ENCODE results near the gene DNMT3A. TPM values are rescaled to one million over a fixed set of nuclear protein-coding genes. Genes with fewer than 3 reads are reported as not detected.

Gene DNMT3A
- total and polyA plus RNA-seq, 2 experiments from 2014 or later, result 47.2 to 80.4 TPM

DNA sequence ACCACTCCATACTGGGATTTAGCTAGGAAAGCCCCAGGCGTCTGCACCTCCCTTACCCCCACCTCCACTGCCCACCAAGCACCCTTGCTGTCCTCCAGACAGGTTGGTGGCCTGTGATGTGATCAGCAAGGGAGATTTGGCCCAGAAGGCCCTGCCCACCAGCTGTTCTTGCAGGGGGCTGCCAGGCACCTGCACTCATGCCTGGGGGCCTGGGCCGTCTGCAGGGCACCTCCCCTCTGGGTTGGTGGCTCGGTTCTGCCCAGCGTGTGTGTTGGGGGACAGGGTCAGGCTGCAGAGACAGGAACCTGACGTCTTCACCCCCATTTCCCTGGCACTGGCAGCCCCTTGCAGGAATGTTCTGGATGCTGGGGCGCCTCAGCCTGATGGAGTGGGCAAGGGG is 5.8 kb downstream of the DNMT3A start (continued):
- TF ChIP-seq JUNB (IDR thresholded peaks at IDR 0.05; ENCODE audit: unreplicated experiment) (no peak), POLR2AphosphoS5 (IDR thresholded peaks at IDR 0.05; ENCODE audit: low read depth) (no peak), STAT1 (IDR thresholded peaks at IDR 0.05; ENCODE audit: unreplicated experiment) (no peak), EZH2 (IDR thresholded peaks at IDR 0.05; ENCODE audit: low read depth, unreplicated experiment) (no peak)
- TF ChIP-seq, protein P1, sequence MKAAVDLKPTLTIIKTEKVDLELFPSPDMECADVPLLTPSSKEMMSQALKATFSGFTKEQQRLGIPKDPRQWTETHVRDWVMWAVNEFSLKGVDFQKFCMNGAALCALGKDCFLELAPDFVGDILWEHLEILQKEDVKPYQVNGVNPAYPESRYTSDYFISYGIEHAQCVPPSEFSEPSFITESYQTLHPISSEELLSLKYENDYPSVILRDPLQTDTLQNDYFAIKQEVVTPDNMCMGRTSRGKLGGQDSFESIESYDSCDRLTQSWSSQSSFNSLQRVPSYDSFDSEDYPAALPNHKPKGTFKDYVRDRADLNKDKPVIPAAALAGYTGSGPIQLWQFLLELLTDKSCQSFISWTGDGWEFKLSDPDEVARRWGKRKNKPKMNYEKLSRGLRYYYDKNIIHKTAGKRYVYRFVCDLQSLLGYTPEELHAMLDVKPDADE (IDR thresholded peaks at IDR 0.05), result no peak

DNA sequence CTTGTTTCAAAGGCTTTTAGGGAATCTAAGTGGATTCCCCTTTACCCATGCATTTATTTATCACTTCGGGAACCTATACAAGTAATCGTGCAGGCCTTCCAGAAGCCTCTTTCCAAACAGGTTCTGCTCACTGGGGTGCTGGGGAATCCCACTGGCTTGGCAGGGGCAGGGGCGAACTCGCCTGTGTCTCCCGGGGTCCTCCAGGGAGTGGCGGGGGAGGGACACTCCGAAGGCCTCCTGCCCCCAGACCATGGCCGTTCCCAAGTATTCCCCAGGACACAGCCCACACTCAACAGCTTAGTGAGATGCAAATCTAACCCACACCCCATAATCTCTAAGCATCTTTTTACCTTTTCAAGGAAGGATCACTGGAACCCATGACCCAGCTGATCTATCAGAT is 6.5 kb downstream of the DNMT3A start:
- no peak overlapping the region for H3K27ac Mint-ChIP-seq
- H3K4me2 ChIP-seq, result 0 out of 2 replicates have a peak overlapping the region, but pooled peaks have one; percentile 2
- H3F3A ChIP-seq (replicated peaks; ENCODE audit: low read depth), result 0 out of 2 replicates have a peak, but pooled peaks cover 8% of the 10 kb centered on the region
- H3K27ac ChIP-seq (ENCODE audit: low read depth), result no peak overlapping the region
- H3K4me1 ChIP-seq (ENCODE audit: insufficient read depth), result peaks cover 41% of the 10 kb centered on the region
- no peaks in the 10 kb centered on the region for H3K36me3 Mint-ChIP-seq (ENCODE audit: low read depth)
- H3K4me3 ChIP-seq, result no peak overlapping the region
- no peak for DNase-seq (ENCODE audit: low spot score)
- no peak; the same call in 2 of the 3 replicates for ATAC-seq
- H2AFZ ChIP-seq, result no peak overlapping the region
- peaks cover 63% of the 10 kb centered on the region for H3K4me1 Mint-ChIP-seq
- H3K27me3 ChIP-seq (ENCODE audit: insufficient read depth), result 0 out of 2 replicates have a peak, but pooled peaks cover under 1% of the 10 kb centered on the region
- no peaks in the 10 kb centered on the region for H3K9me3 Mint-ChIP-seq
- 0 out of 2 replicates have a peak, but pooled peaks cover 3% of the 10 kb centered on the region for H3K79me2 ChIP-seq (replicated peaks; ENCODE audit: insufficient read depth)
- H3K4me3 Mint-ChIP-seq, result no peak overlapping the region
- no peaks in the 10 kb centered on the region for H3K36me3 ChIP-seq (ENCODE audit: insufficient read depth)
- no peaks in the 10 kb centered on the region; the same call in 1 of the 2 replicates for H4K20me1 ChIP-seq (replicated peaks; ENCODE audit: insufficient read depth)
- no peaks in the 10 kb centered on the region for H3K9me2 ChIP-seq (ENCODE audit: insufficient read depth)
- H3K27me3 Mint-ChIP-seq (ENCODE audit: insufficient read depth, low read depth, poor library complexity), result peaks cover 19% of the 10 kb centered on the region
- TF ChIP-seq NANOG (IDR thresholded peaks at IDR 0.05; ENCODE audit: borderline replicate concordance) (no peak), CREB1 (CRISPR knock-in tag; IDR thresholded peaks at IDR 0.05; ENCODE audit: low read depth) (no peak), JUNB (IDR thresholded peaks at IDR 0.05; ENCODE audit: unreplicated experiment) (no peak), POLR2AphosphoS5 (IDR thresholded peaks at IDR 0.05; ENCODE audit: low read depth) (no peak), STAT1 (IDR thresholded peaks at IDR 0.05; ENCODE audit: unreplicated experiment) (no peak), EZH2 (IDR thresholded peaks at IDR 0.05; ENCODE audit: low read depth, unreplicated experiment) (no peak)
- TF ChIP-seq, protein P2, sequence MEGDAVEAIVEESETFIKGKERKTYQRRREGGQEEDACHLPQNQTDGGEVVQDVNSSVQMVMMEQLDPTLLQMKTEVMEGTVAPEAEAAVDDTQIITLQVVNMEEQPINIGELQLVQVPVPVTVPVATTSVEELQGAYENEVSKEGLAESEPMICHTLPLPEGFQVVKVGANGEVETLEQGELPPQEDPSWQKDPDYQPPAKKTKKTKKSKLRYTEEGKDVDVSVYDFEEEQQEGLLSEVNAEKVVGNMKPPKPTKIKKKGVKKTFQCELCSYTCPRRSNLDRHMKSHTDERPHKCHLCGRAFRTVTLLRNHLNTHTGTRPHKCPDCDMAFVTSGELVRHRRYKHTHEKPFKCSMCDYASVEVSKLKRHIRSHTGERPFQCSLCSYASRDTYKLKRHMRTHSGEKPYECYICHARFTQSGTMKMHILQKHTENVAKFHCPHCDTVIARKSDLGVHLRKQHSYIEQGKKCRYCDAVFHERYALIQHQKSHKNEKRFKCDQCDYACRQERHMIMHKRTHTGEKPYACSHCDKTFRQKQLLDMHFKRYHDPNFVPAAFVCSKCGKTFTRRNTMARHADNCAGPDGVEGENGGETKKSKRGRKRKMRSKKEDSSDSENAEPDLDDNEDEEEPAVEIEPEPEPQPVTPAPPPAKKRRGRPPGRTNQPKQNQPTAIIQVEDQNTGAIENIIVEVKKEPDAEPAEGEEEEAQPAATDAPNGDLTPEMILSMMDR (conservative IDR thresholded peaks at IDR 0.05; ENCODE audit: low read depth in 2 of 2), result no peak
- TF ChIP-seq, protein P1 (IDR thresholded peaks at IDR 0.05), result no peak
- TF ChIP-seq, protein P3, sequence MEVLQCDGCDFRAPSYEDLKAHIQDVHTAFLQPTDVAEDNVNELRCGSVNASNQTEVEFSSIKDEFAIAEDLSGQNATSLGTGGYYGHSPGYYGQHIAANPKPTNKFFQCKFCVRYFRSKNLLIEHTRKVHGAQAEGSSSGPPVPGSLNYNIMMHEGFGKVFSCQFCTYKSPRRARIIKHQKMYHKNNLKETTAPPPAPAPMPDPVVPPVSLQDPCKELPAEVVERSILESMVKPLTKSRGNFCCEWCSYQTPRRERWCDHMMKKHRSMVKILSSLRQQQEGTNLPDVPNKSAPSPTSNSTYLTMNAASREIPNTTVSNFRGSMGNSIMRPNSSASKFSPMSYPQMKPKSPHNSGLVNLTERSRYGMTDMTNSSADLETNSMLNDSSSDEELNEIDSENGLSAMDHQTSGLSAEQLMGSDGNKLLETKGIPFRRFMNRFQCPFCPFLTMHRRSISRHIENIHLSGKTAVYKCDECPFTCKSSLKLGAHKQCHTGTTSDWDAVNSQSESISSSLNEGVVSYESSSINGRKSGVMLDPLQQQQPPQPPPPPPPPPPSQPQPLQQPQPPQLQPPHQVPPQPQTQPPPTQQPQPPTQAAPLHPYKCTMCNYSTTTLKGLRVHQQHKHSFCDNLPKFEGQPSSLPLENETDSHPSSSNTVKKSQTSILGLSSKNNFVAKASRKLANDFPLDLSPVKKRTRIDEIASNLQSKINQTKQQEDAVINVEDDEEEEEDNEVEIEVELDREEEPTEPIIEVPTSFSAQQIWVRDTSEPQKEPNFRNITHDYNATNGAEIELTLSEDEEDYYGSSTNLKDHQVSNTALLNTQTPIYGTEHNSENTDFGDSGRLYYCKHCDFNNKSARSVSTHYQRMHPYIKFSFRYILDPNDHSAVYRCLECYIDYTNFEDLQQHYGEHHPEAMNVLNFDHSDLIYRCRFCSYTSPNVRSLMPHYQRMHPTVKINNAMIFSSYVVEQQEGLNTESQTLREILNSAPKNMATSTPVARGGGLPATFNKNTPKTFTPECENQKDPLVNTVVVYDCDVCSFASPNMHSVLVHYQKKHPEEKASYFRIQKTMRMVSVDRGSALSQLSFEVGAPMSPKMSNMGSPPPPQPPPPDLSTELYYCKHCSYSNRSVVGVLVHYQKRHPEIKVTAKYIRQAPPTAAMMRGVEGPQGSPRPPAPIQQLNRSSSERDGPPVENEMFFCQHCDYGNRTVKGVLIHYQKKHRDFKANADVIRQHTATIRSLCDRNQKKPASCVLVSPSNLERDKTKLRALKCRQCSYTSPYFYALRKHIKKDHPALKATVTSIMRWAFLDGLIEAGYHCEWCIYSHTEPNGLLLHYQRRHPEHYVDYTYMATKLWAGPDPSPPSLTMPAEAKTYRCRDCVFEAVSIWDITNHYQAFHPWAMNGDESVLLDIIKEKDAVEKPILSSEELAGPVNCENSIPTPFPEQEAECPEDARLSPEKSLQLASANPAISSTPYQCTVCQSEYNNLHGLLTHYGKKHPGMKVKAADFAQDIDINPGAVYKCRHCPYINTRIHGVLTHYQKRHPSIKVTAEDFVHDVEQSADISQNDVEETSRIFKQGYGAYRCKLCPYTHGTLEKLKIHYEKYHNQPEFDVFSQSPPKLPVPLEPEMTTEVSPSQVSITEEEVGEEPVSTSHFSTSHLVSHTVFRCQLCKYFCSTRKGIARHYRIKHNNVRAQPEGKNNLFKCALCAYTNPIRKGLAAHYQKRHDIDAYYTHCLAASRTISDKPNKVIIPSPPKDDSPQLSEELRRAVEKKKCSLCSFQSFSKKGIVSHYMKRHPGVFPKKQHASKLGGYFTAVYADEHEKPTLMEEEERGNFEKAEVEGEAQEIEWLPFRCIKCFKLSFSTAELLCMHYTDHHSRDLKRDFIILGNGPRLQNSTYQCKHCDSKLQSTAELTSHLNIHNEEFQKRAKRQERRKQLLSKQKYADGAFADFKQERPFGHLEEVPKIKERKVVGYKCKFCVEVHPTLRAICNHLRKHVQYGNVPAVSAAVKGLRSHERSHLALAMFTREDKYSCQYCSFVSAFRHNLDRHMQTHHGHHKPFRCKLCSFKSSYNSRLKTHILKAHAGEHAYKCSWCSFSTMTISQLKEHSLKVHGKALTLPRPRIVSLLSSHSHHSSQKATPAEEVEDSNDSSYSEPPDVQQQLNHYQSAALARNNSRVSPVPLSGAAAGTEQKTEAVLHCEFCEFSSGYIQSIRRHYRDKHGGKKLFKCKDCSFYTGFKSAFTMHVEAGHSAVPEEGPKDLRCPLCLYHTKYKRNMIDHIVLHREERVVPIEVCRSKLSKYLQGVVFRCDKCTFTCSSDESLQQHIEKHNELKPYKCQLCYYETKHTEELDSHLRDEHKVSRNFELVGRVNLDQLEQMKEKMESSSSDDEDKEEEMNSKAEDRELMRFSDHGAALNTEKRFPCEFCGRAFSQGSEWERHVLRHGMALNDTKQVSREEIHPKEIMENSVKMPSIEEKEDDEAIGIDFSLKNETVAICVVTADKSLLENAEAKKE (CRISPR knock-in tag; IDR thresholded peaks at IDR 0.05), result no peak
- TF ChIP-seq, protein P4, sequence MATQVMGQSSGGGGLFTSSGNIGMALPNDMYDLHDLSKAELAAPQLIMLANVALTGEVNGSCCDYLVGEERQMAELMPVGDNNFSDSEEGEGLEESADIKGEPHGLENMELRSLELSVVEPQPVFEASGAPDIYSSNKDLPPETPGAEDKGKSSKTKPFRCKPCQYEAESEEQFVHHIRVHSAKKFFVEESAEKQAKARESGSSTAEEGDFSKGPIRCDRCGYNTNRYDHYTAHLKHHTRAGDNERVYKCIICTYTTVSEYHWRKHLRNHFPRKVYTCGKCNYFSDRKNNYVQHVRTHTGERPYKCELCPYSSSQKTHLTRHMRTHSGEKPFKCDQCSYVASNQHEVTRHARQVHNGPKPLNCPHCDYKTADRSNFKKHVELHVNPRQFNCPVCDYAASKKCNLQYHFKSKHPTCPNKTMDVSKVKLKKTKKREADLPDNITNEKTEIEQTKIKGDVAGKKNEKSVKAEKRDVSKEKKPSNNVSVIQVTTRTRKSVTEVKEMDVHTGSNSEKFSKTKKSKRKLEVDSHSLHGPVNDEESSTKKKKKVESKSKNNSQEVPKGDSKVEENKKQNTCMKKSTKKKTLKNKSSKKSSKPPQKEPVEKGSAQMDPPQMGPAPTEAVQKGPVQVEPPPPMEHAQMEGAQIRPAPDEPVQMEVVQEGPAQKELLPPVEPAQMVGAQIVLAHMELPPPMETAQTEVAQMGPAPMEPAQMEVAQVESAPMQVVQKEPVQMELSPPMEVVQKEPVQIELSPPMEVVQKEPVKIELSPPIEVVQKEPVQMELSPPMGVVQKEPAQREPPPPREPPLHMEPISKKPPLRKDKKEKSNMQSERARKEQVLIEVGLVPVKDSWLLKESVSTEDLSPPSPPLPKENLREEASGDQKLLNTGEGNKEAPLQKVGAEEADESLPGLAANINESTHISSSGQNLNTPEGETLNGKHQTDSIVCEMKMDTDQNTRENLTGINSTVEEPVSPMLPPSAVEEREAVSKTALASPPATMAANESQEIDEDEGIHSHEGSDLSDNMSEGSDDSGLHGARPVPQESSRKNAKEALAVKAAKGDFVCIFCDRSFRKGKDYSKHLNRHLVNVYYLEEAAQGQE (IDR thresholded peaks at IDR 0.05; ENCODE audit: unreplicated experiment), result no peak

Measured in GM23338 (cell line).